Measurements from ENCODE around the gene GSK3B. TPM values are rescaled to one million over a fixed set of nuclear protein-coding genes. Genes with fewer than 3 reads are reported as not detected.

Gene GSK3B
- total and polyA plus RNA-seq, 2 donors (not counting 3 experiments of a cell fraction or from before 2014, with no cell fraction given), result 22.1 to 50.1 TPM

- intact Hi-C loops (cut with micrococcal nuclease) (no loop called here), dilution Hi-C loops (cut with MboI; ENCODE audit: extremely low pct_ligation_motif_present, low sequenced_read_pairs) (no loop called here)
- no peak for TF ChIP-seq CTCF (IDR thresholded peaks at IDR 0.05; ENCODE audit: extremely low read depth in 1 of 2, insufficient read depth in 1 of 2, low read depth in 1 of 2, low read length in 2 of 2)
- no peak for TF ChIP-seq MAX (IDR thresholded peaks at IDR 0.05; ENCODE audit: insufficient read depth, insufficient read length)
- TF ChIP-seq JUN (IDR thresholded peaks at IDR 0.05; ENCODE audit: borderline replicate concordance, insufficient read depth, insufficient read length, low read depth), result no peak
- no peak for TF ChIP-seq GATA2 (IDR thresholded peaks at IDR 0.05; ENCODE audit: insufficient read depth, insufficient read length, low read depth, low read length)
- TF ChIP-seq POLR2AphosphoS5 (IDR thresholded peaks at IDR 0.05; ENCODE audit: insufficient read depth, low read depth, low read length), result no peak
- TF ChIP-seq MYC (IDR thresholded peaks at IDR 0.05; ENCODE audit: low read depth, low read length), result no peak
- TF ChIP-seq FOS (IDR thresholded peaks at IDR 0.05; ENCODE audit: borderline replicate concordance, insufficient read depth, low read length), result no peak
- no peak for TF ChIP-seq POLR2A (IDR thresholded peaks at IDR 0.05; ENCODE audit: low read depth, low read length)
- no TSS peak for BruUV-seq (replicated peaks)
- POLR2A ChIA-PET, result no interaction called here
- Histone ChIP-seq H3K9ac (replicated peaks; ENCODE audit: extremely low read depth, insufficient read depth, low read length) (no peak overlapping the region), H3K4me1 (ENCODE audit: control insufficient read depth, extremely low read depth, insufficient read depth, low read length) (no peaks in the 10 kb centered on the region), H3K79me2 (ENCODE audit: control insufficient read depth, insufficient read depth, low read length) (peaks cover 97% of the 10 kb centered on the region), H3K9me3 (replicated peaks; ENCODE audit: control insufficient read depth, insufficient read depth, low read length) (no peaks in the 10 kb centered on the region), H4K20me1 (replicated peaks; ENCODE audit: control insufficient read depth, extremely low read depth, insufficient read depth, low read length) (peaks cover 29% of the 10 kb centered on the region), H3K27me3 (ENCODE audit: control insufficient read depth in 2 of 2, insufficient read depth in 2 of 2, low read length in 2 of 2) (no peaks in the 10 kb centered on the region), H2AFZ (ENCODE audit: low read depth, low read length) (no peak overlapping the region), H3K9me1 (replicated peaks; ENCODE audit: control insufficient read depth, extremely low read depth, insufficient read depth, low read length) (no peaks in the 10 kb centered on the region), H3K4me3 (replicated peaks in 1 of 3; ENCODE audit: insufficient read depth in 1 of 3, low read depth in 1 of 3, low read length in 3 of 3) (no peak overlapping the region), H3K36me3 (ENCODE audit: control insufficient read depth in 2 of 2, extremely low read depth in 1 of 2, insufficient read depth in 2 of 2, low read length in 2 of 2) (no peaks in the 10 kb centered on the region), H3K4me2 (ENCODE audit: insufficient read depth, low read length) (no peak overlapping the region), H3K27ac (ENCODE audit: insufficient read depth, low read depth, low read length) (no peak overlapping the region)
- DNase-seq (ENCODE audit: low read depth, low spot score), result no peak
- CTCF ChIA-PET, result interaction anchor here (0.7 to 1.5 kb wide), 2 partner anchors 141 to 149 kb away, joined by 3 read pairs; no protein-coding TSS in a partner anchor
- no peak for FAIRE-seq
These were observed 53.4 kb downstream of the GSK3B start for GRCh38 chr3:120040813-120041377.
